ENCODE data around the gene CLCN6.

CLCN6 gene

GRCh38 chr1:11880911-11881748 lies 75.1 kb downstream of the CLCN6 start:
- no peak for DNase-seq

- DNase-seq = no peak
Observed at GRCh38 chr1:11881749-11882441, 75.9 kb downstream of the CLCN6 start.

- peak; percentile 65 for DNase-seq
Observed at GRCh38 chr1:11882814-11883538, 77.0 kb downstream of the CLCN6 start.

GRCh38 chr1:11885916-11886315 lies 79.9 kb downstream of the CLCN6 start:
- DNase-seq = no peak

GRCh38 chr1:11886986-11887665 lies 81.1 kb downstream of the CLCN6 start:
- DNase-seq = no peak

GRCh38 chr1:11887666-11888007 lies 81.6 kb downstream of the CLCN6 start:
- no peak for DNase-seq

- DNase-seq = no peak
Observed at GRCh38 chr1:11888206-11888876, 82.3 kb downstream of the CLCN6 start.

GRCh38 chr1:11888877-11889208 lies 82.9 kb downstream of the CLCN6 start:
- no peak for DNase-seq

- DNase-seq = no peak
Observed at GRCh38 chr1:11891433-11892186, 85.6 kb downstream of the CLCN6 start.

Data from MV-4-11 (cell line).